H9 (cell line): Measurements from ENCODE around the gene GNPAT. TPM values are rescaled to one million over a fixed set of nuclear protein-coding genes. Genes with fewer than 3 reads are reported as not detected.

Experiments
- DNase-seq: peaks from one replicate; pipeline ENCODE4 v3.0.0-alpha.2; 2017
- H2AFZ ChIP-seq: one replicate; pipeline ENCODE4 v1.6.1; 2013; ENCODE audit warnings: mild to moderate bottlenecking, low read length, control low read depth, moderate library complexity
- H2AK5ac ChIP-seq: 2 replicates; pipeline ENCODE4 v1.6.1; 2013; ENCODE audit warnings: low read length, control low read depth, mixed read lengths; ENCODE audit not compliant: insufficient read length
- H2BK120ac ChIP-seq: one replicate; pipeline ENCODE4 v1.6.1; 2013; ENCODE audit warnings: low read depth, mild to moderate bottlenecking, low read length, control low read depth, inconsistent platforms; ENCODE audit not compliant: poor library complexity, severe bottlenecking
- H2BK12ac ChIP-seq: 2 replicates; pipeline ENCODE4 v1.6.1; 2013; ENCODE audit warnings: low read length, control low read depth, mixed read lengths, low read depth; ENCODE audit not compliant: insufficient read length
- H2BK15ac ChIP-seq: 2 replicates; pipeline ENCODE4 v1.6.1; 2013; ENCODE audit warnings: low read depth, low read length, control low read depth
- H2BK20ac ChIP-seq: one replicate; pipeline ENCODE4 v1.6.1; 2013; ENCODE audit warnings: low read depth, mild to moderate bottlenecking, low read length, control low read depth, inconsistent platforms; ENCODE audit not compliant: poor library complexity, severe bottlenecking
- H2BK5ac ChIP-seq: 2 replicates; pipeline ENCODE4 v1.6.1; 2013; ENCODE audit warnings: low read length, control low read depth, mixed read lengths; ENCODE audit not compliant: insufficient read length
- H3K14ac ChIP-seq: 2 replicates; pipeline ENCODE4 v1.6.1; 2013; ENCODE audit warnings: low read length, control low read depth; ENCODE audit not compliant: insufficient read depth
- H3K18ac ChIP-seq: 2 replicates; pipeline ENCODE4 v1.6.1; 2013; ENCODE audit warnings: low read depth, mild to moderate bottlenecking, mixed read lengths, low read length, control low read depth; ENCODE audit not compliant: insufficient read length
- H3K23ac ChIP-seq: 2 replicates; pipeline ENCODE4 v1.6.1; 2013; ENCODE audit warnings: low read length, control low read depth, mixed read lengths, low read depth; ENCODE audit not compliant: insufficient read length
- H3K23me2 ChIP-seq: 2 replicates; pipeline ENCODE4 v1.6.1; 2013; ENCODE audit warnings: low read depth, mild to moderate bottlenecking, mixed read lengths, low read length, control low read depth; ENCODE audit not compliant: insufficient read length, poor library complexity, severe bottlenecking
- H3K27ac ChIP-seq: 2 replicates; pipeline ENCODE4 v1.5.1; 2013; ENCODE audit warnings: low read length, control low read depth, mixed read lengths, low read depth; ENCODE audit not compliant: insufficient read length
- H3K27me3 ChIP-seq: 2 replicates; pipeline ENCODE4 v1.6.1; 2013; ENCODE audit warnings: low read length, control low read depth, inconsistent platforms; ENCODE audit not compliant: insufficient read depth
- H3K4ac ChIP-seq: 2 replicates; pipeline ENCODE4 v1.6.1; 2013; ENCODE audit warnings: low read depth, mild to moderate bottlenecking, control low read depth, inconsistent platforms, low read length, moderate library complexity
- H3K4me1 ChIP-seq: 2 replicates; pipeline ENCODE4 v1.6.1; 2013; ENCODE audit warnings: low read length, control low read depth, inconsistent platforms; ENCODE audit not compliant: insufficient read depth
- H3K4me2 ChIP-seq: 2 replicates; pipeline ENCODE4 v1.6.1; 2013; ENCODE audit warnings: low read length, control low read depth, mixed read lengths; ENCODE audit not compliant: insufficient read length, insufficient read depth
- H3K56ac ChIP-seq: 2 replicates; pipeline ENCODE4 v1.6.1; 2013; ENCODE audit warnings: low read depth, mild to moderate bottlenecking, mixed read lengths, low read length, control low read depth; ENCODE audit not compliant: insufficient read length
- H3K79me1 ChIP-seq: 2 replicates; pipeline ENCODE4 v1.6.1; 2013; ENCODE audit warnings: low read depth, mild to moderate bottlenecking, moderate library complexity, low read length, control low read depth, inconsistent platforms; ENCODE audit not compliant: insufficient read depth, poor library complexity, severe bottlenecking
- H3K79me2 ChIP-seq: 2 replicates; pipeline ENCODE4 v1.6.1; 2013; ENCODE audit warnings: low read length, control low read depth, inconsistent platforms; ENCODE audit not compliant: insufficient read depth
- H3K9ac ChIP-seq: 2 replicates; pipeline ENCODE4 v1.6.1; 2013; ENCODE audit warnings: low read length, control low read depth, mixed read lengths; ENCODE audit not compliant: insufficient read length; ENCODE audit errors: extremely low read depth
- H3K9me3 ChIP-seq: one replicate; pipeline ENCODE4 v1.6.1; 2013; ENCODE audit warnings: low read depth, low read length, inconsistent platforms; ENCODE audit not compliant: control insufficient read depth
- H3T11ph ChIP-seq: one replicate; pipeline ENCODE4 v1.6.1; 2013; ENCODE audit warnings: mild to moderate bottlenecking, low read length, control low read depth, inconsistent platforms
- H4K20me1 ChIP-seq: one replicate; pipeline ENCODE4 v1.6.1; 2013; ENCODE audit not compliant: control insufficient read depth, insufficient read length, insufficient read depth
- H4K5ac ChIP-seq: 2 replicates; pipeline ENCODE4 v1.6.1; 2013; ENCODE audit warnings: low read depth, mild to moderate bottlenecking, mixed read lengths, low read length, control low read depth; ENCODE audit not compliant: insufficient read length
- H4K8ac ChIP-seq: replicated peaks from 2 replicates; pipeline ENCODE4 v1.6.1; 2013; ENCODE audit warnings: low read length, control low read depth, mixed read lengths, low read depth; ENCODE audit not compliant: insufficient read length
- H4K91ac ChIP-seq: 2 replicates; pipeline ENCODE4 v1.6.1; 2013; ENCODE audit warnings: low read depth, mild to moderate bottlenecking, moderate library complexity, mixed read lengths, low read length, control low read depth; ENCODE audit not compliant: insufficient read length
- H3K27ac Mint-ChIP-seq, 3 experiments: 2 replicates in 2 of 3; 3 replicates in 1 of 3; pipeline ENCODE4 v1.8.0; 2020 to 2021; ENCODE audit warnings: mixed read lengths in 3 of 3, mild to moderate bottlenecking in 1 of 3, moderate library complexity in 1 of 3
- H3K27me3 Mint-ChIP-seq: 2 replicates; pipeline ENCODE4 v1.8.0; 2021; ENCODE audit warnings: low read depth, mild to moderate bottlenecking, moderate library complexity, mixed read lengths
- H3K36me3 Mint-ChIP-seq, 3 experiments: 2 replicates in 2 of 3; 3 replicates in 1 of 3; pipeline ENCODE4 v1.8.0; 2020 to 2021; ENCODE audit warnings: low read depth in 3 of 3, mixed read lengths in 3 of 3; ENCODE audit not compliant: insufficient read depth in 1 of 3
- H3K4me1 Mint-ChIP-seq, 2 experiments: 2 replicates each; pipeline ENCODE4 v1.8.0; 2020; ENCODE audit warnings: mixed read lengths in 2 of 2
- H3K4me3 Mint-ChIP-seq, 2 experiments: 2 replicates in 1 of 2; 3 replicates in 1 of 2; pipeline ENCODE4 v1.8.0; 2020 to 2021; ENCODE audit warnings: mild to moderate bottlenecking in 2 of 2, mixed read lengths in 2 of 2, moderate library complexity in 1 of 2
- H3K9me3 Mint-ChIP-seq, 2 experiments: 2 replicates in 1 of 2; 3 replicates in 1 of 2; pipeline ENCODE4 v1.8.0; 2020; ENCODE audit warnings: mild to moderate bottlenecking in 2 of 2, mixed read lengths in 2 of 2, moderate library complexity in 1 of 2
- CTCF ChIP-seq: fragments of 200-600 bp; sonication (generic); conservative IDR thresholded peaks from 3 replicates; pipeline ENCODE4 v1.8.0; 2021; ENCODE audit warnings: antibody characterized with exemption, mild to moderate bottlenecking
- WGBS: extraction: QIAGEN DNeasy Blood & Tissue Kit; methylation state at CpG from one replicate; pipeline ENCODE4 v1.1.7; 2013; ENCODE audit warnings: missing lambda C conversion rate, low lambda C conversion rate, mixed read lengths; ENCODE audit not compliant: insufficient read length; ENCODE audit errors: extremely low coverage; 5-methylcytosine and 5-hydroxymethylcytosine counted together
- total RNA-seq: library from RNA; stranded (reverse); gene quantifications from 2 replicates; pipeline ENCODE4 v1.2.1, GENCODE V29; 2021

Gene GNPAT
- total RNA-seq, 1 experiment from 2014 or later = 38.1 TPM

GRCh38 chr1:231201375-231201978 lies 39.5 kb upstream of the GNPAT start:
- Histone ChIP-seq H4K8ac (no peak overlapping the region), H3K79me1 (no peaks in the 10 kb centered on the region), H3K56ac (no peak overlapping the region), H2AFZ (no peak overlapping the region), H3K79me2 (no peaks in the 10 kb centered on the region), H2BK20ac (no peak overlapping the region), H4K91ac (no peak overlapping the region), H3K18ac (no peak overlapping the region), H3K4ac (no peak overlapping the region), H2BK5ac (no peak overlapping the region), H4K5ac (no peak overlapping the region), H3K4me2 (no peak overlapping the region), H3K23me2 (no peaks in the 10 kb centered on the region), H2BK12ac (no peak overlapping the region), H3K4me1 (no peaks in the 10 kb centered on the region), H3K14ac (no peak overlapping the region; the same call in 1 of the 2 replicates), H2AK5ac (no peak overlapping the region), H3K27ac (no peak overlapping the region), H3K23ac (no peak overlapping the region), H3K9me3 (no peaks in the 10 kb centered on the region), H3T11ph (no peak overlapping the region), H3K27me3 (peaks cover 12% of the 10 kb centered on the region; the same call in 1 of the 2 replicates), H3K9ac (no peak overlapping the region), H4K20me1 (no peaks in the 10 kb centered on the region), H2BK120ac (no peak overlapping the region), H2BK15ac (no peak overlapping the region)
- TF ChIP-seq CTCF = no peak
- Mint-ChIP-seq H3K4me1 (no peaks in the 10 kb centered on the region), H3K27ac (no peak overlapping the region), H3K36me3 (no peaks in the 10 kb centered on the region), H3K27me3 (peaks cover 98% of the 10 kb centered on the region), H3K9me3 (no peaks in the 10 kb centered on the region), H3K4me3 (no peak overlapping the region)
- no CpG with 5 or more reads among the region's 16 CpGs for WGBS
- DNase-seq = no peak
